HepG2 (cell line): ENCODE data around the gene PPM1H.

Source experiments
- FOXA3 ChIP-seq: IDR thresholded peaks from 2 replicates; pipeline ENCODE4 v1.6.1; 2016; ENCODE audit warnings: missing genetic modification reagents, missing compliant biosample characterization
- SMAD1 ChIP-seq: sonication (generic); formaldehyde crosslinking; IDR thresholded peaks from 2 replicates; pipeline ENCODE4 v1.4.0; 2020; ENCODE audit warnings: missing genetic modification reagents, low read depth, mild to moderate bottlenecking, borderline replicate concordance
- SOX13 ChIP-seq, 3 experiments: fragments of 450-650 bp in 1 of 3; sonication (generic) in 1 of 3; formaldehyde crosslinking in 1 of 3; IDR thresholded peaks in 2 of 3; conservative IDR thresholded peaks in 1 of 3; 2 replicates each; pipeline versions ENCODE4 v1.5.0 to v1.6.1; 2016 to 2020; ENCODE audit warnings: antibody characterized with exemption in 1 of 3, mild to moderate bottlenecking in 1 of 3, missing compliant biosample characterization in 1 of 3, missing genetic modification reagents in 1 of 3, moderate library complexity in 1 of 3
- TF ChIP-seq, protein P1 (sequence below): sonication (generic); formaldehyde crosslinking; IDR thresholded peaks from 2 replicates; pipeline ENCODE4 v1.5.0; 2020; ENCODE audit warnings: mild to moderate bottlenecking, missing genetic modification reagents, moderate library complexity

DNA sequence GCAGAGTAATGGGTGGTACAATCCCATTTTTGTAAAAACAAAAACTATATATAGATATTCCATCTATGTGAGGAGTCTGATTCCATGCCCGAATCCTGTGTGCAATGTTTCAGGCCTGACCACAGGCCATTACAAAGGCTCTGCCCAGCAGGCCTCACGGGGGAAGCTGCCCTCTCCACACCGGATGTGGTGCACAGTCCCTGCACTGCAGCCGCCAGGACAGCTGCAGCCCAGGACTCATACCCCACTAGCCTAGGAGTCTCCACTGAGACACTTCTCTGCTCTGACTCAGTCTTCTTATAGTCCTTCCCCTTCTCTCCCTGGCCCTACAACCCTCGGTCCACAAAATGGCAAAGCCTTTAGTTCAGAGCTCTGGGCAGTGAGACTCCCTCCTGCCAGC, 190.4 kb downstream of the PPM1H start:
- TF ChIP-seq FOXA3 (CRISPR knock-in tag) (no peak), SMAD1 (CRISPR knock-in tag) (no peak), SOX13 (IDR thresholded peaks at IDR 0.05) (no peak), SOX13 (CRISPR knock-in tag; conservative IDR thresholded peaks at IDR 0.05 in 1 of 2, IDR thresholded peaks at IDR 0.05 in 1 of 2) (no peak)
- TF ChIP-seq, protein P1, sequence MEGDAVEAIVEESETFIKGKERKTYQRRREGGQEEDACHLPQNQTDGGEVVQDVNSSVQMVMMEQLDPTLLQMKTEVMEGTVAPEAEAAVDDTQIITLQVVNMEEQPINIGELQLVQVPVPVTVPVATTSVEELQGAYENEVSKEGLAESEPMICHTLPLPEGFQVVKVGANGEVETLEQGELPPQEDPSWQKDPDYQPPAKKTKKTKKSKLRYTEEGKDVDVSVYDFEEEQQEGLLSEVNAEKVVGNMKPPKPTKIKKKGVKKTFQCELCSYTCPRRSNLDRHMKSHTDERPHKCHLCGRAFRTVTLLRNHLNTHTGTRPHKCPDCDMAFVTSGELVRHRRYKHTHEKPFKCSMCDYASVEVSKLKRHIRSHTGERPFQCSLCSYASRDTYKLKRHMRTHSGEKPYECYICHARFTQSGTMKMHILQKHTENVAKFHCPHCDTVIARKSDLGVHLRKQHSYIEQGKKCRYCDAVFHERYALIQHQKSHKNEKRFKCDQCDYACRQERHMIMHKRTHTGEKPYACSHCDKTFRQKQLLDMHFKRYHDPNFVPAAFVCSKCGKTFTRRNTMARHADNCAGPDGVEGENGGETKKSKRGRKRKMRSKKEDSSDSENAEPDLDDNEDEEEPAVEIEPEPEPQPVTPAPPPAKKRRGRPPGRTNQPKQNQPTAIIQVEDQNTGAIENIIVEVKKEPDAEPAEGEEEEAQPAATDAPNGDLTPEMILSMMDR (CRISPR knock-in tag) = no peak
